Ureter (tissue), 1 donor: ENCODE data around the gene PCDHGA5. TPM values are rescaled to one million over a fixed set of nuclear protein-coding genes. Genes with fewer than 3 reads are reported as not detected.
A peak's percentile ranks its signal among the peaks of the same experiment; 100 is the strongest.
"Not testable (repeated sequence)": the region's sequence is repeated elsewhere in the genome, so short reads cannot be mapped to it uniquely, and the experiment has no call there.

ENCODE experiments used
- DNase-seq: peaks from one replicate; pipeline ENCODE4 v3.0.0-alpha.2; 2020; ENCODE audit warnings: low spot score
- total RNA-seq: library from RNA; stranded (reverse); gene quantifications from one replicate; pipeline ENCODE4 v1.2.4, GENCODE V29; 2023
- donor health status: DM: yes; HTN: yes; CAD: no.

PCDHGA5 gene
- 4.6 TPM for total RNA-seq

GRCh38 chr5:141363952-141364660 is at the start of gene PCDHGA5:
Gene PCDHGA5, plus strand, starts transcription at chr5:141364162. Its CDS starts 169 bp downstream, at chr5:141364331.
- no peak for DNase-seq

DNA sequence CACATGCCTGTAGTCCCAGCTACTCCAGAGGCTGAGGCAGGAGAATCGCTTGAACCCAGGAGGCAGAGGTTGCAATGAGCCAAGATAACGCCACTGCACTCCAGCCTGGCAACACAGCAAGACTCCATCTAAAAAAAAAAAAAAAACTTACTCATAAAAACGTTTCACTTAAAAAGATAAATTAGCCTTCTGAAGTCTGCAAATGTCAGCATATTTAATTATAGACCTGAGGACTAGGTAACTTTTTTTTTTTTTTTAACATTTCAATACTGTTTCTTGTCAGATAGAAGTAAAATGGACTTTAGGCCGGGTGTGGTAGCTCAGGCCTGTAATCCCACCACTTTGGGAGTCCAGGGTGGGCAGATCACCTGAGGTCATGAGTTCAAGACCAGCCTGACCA is 47.0 kb upstream of the PCDHGA5 start:
- DNase-seq, result not testable (repeated sequence)

DNA sequence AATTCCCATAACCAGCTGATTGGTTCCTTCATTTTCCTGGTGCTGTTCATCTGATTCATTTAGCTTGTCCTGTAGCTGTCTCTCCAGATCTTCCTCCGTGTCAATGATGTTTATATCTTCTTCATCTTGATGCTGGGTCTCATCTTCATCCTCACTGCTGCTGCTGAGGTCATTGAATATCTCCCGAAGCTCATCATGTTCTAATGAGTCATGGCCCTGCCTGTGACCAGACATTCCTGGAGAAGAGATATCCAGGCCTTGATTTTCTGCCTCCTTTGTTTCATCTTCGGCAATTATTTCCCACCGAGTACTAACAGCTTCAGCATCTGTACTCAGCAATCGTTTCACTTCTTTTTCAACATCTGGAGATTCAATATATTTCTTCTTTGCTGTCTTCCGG is 44.8 kb upstream of the PCDHGA5 start:
- DNase-seq, result no peak

DNA sequence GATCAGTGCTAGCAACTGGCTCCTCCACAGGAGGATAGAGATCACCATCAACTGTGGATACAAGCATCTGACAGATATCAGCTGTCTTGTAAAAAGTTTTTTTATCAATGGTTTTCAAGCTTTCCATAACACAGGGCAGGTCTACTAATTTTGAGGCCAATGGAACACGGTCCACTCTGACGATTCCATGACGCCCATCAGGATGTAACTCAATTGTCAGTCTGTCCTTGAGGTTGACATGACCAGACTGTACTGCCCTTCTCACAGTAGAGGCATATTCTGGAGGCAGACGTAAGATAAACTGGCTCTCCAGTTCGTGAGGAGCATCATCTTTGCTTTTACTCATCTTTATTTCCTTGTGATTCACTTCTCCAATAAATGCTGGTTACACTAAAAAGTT is 44.3 kb upstream of the PCDHGA5 start:
- no peak for DNase-seq

GRCh38 chr5:141320225-141321169 is 43.5 kb upstream of the PCDHGA5 start, which contains the start of gene TAF7:
Gene TAF7, minus strand, starts transcription at chr5:141320784. Its CDS starts 740 bp downstream, at chr5:141320044.
- DNase-seq, result peak; percentile 94

DNA sequence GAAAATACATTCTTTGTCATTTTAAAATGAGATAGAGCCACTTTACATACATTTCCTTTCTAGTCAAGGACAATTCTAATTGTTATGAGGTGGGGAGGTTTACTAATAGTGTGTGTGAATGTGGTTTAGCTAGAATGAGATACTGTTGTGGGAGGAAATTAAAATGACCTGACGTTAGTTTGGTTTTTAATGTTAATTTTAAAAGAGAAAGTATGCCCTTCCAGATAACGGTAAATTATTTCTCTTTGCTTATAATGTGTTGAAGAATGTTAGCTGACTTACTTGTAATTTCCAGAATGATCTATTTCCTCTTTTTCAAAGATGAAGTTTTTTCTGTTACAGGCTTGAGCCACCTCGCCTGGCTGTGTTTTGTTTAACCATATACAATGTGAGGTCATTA is 41.7 kb upstream of the PCDHGA5 start:
- no peak for DNase-seq

DNA sequence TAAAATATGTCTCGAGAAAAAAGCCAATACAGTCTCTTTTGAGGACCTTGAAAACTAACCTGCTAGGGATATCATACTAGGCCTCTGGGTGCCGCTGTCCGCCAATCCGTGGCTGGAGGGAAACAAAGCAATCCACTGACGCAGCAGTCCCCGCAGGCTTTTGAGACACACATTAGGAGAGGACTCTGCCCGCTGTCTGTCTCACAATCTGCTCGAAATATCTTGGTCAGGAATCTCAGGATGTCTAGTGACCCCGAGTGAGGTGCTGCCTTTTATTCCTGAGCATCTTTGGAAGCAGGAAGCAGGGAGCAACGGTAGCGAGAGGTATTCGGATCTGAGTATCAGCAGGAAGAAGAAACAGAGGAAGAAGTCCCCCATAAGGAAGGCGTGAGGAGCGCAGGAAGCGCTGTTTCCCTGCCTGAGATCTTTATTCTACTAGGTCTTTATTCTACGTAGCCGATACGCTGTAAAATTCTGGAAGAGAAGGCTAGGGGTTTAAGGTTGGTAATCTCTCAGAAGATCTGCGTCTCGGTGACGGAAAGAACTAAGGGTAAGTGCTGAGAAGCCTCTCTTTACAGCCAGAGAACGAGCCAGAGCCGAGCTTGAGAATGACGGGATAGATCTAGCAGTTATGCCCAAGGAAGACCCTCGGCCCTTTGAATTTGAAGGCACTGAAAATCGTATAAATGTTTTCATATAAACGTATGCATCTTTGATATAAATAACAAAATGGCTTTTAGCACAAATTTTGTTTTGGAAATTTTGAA is 37.7 kb upstream of the PCDHGA5 start:
- DNase-seq, result no peak

DNA sequence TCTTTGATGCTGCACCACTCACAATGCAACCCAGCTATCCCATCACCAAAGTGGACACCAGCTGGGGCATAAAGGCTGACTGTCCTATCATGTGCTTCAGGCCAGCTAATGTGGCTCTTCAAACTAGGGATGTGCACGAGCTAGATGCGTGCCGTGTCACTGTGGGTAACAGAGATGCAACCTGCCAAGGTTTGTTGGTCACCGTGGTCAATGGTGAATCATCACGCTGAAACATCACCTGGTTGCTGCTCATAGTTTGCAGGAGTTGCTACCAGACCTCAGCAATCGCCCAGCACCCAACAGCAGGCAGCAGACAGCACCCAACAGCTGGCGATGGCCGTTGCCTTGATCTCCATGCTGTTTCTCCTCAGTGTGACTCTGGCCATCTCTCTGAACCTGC is 35.7 kb upstream of the PCDHGA5 start:
- no peak for DNase-seq

- DNase-seq, result no peak
These were observed 33.5 kb upstream of the PCDHGA5 start, which contains the start of gene PCDHGA1 for GRCh38 chr5:141330299-141331080. Gene PCDHGA1, plus strand, starts transcription at chr5:141330514.

- DNase-seq, result not testable (repeated sequence)
These were observed 31.4 kb upstream of the PCDHGA5 start for GRCh38 chr5:141332571-141332970.

DNA sequence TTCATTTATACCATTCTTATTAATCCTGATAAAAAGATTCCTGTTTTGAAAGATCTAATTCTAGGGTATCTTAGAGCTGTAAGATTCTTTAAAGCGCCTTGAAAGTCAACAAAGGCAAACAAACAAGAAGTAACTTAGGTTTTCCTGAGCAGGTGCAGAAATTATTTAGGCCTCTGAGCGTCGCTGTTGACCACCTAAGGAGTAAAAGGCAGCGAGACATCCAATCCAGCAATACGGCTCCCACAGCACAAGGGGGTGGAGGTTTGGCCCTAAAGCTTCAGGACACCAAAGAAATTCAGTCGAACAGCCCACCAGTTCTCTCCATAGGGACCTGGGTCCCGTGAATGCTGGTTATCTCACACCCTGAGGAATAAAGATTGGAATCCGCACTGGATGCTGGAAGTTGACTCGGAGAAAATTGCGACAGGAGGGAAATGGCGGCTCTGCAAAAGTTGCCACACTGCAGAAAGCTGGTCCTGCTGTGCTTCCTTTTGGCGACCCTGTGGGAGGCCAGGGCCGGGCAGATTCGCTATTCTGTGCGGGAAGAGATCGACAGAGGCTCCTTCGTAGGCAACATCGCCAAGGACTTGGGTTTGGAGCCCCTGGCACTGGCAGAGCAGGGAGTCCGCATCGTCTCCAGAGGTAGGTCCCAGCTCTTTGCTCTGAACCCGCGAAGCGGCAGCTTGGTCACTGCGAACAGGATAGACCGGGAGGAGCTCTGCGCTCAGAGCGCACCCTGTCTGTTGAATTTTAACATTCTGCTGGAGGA is 25.2 kb upstream of the PCDHGA5 start, which contains the start of gene PCDHGA2:
Gene PCDHGA2 (plus strand): TSS at position 223 of the 769 bp plus-strand sequence.
- DNase-seq, result no peak

DNA sequence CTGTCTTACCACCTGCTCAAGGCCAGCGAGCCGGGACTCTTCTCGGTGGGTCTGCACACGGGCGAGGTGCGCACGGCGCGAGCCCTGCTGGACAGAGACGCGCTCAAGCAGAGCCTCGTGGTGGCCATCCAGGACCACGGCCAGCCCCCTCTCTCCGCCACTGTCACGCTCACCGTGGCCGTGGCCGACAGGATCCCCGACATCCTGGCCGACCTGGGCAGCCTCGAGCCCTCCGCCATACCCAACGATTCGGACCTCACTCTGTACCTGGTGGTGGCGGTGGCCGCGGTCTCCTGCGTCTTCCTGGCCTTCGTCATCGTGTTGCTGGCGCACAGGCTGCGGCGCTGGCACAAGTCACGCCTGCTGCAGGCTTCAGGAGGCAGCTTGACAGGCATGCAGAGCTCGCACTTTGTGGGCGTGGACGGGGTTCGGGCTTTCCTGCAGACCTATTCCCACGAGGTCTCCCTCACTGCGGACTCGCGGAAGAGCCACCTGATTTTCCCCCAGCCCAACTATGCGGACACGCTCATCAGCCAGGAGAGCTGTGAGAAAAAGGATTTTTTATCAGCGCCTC is 23.1 kb upstream of the PCDHGA5 start:
- not testable (repeated sequence) for DNase-seq

GRCh38 chr5:141342773-141343172 is 21.2 kb upstream of the PCDHGA5 start:
- no peak for DNase-seq

DNA sequence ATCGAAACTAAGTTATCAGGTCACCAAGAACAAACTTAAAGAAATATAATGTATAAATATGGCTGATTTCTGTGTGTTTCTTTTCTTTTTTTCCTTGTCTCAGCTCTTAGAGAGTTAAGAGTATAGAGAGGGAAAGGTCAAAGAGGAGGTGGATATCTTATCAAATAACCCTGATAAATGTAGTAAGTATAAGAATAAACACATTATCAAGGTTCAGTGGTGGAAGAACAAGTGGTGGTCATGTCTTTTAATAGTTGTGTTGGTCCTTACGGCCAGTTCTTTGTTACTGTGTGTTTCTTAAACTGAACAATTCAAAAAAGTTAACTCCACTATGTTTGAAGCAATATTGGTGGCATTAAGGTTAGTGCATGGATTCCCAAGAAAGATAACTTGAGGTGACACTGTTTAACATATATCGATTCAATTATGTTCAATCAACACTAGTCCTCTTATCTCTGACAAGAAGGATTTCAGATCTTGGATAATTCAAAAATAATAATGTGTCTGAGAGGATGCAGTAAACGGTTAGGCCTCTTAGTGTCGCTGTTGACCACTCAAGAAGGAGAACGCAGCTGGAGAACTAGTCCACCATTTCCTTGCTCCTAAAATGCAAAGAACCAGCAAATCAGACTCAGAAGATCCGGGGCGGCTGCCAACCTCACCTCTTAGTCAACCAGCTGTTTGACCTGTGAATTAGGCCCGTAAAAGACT is 20.6 kb upstream of the PCDHGA5 start, which contains the start of gene PCDHGA3:
Gene PCDHGA3 (plus strand): TSS at position 588 of the 711 bp plus-strand sequence. CDS start 205 bp downstream, outside the sequence.
- DNase-seq, result no peak

DNA sequence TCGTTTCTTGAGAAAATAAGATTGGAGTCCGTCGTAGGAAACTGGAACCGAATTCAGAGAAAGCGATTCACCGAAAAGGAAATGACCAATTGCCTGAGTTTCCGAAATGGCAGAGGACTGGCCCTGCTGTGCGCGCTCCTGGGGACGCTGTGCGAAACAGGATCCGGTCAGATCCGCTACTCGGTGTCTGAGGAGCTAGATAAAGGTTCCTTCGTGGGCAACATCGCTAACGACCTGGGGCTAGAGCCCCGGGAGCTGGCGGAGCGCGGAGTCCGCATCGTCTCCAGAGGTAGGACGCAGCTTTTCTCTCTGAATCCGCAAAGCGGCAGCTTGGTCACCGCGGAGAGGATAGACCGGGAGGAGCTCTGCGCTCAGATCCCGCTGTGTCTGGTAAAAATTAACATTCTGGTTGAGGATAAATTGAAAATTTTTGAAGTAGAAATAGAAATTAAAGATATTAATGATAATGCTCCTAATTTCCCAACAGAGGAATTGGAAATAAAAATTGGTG is 20.0 kb upstream of the PCDHGA5 start:
- no peak for DNase-seq

- DNase-seq, result no peak
These were observed 18.6 kb upstream of the PCDHGA5 start for GRCh38 chr5:141345327-141345726.

GRCh38 chr5:141346017-141346416 is 17.9 kb upstream of the PCDHGA5 start:
- DNase-seq, result not testable (repeated sequence)

DNA sequence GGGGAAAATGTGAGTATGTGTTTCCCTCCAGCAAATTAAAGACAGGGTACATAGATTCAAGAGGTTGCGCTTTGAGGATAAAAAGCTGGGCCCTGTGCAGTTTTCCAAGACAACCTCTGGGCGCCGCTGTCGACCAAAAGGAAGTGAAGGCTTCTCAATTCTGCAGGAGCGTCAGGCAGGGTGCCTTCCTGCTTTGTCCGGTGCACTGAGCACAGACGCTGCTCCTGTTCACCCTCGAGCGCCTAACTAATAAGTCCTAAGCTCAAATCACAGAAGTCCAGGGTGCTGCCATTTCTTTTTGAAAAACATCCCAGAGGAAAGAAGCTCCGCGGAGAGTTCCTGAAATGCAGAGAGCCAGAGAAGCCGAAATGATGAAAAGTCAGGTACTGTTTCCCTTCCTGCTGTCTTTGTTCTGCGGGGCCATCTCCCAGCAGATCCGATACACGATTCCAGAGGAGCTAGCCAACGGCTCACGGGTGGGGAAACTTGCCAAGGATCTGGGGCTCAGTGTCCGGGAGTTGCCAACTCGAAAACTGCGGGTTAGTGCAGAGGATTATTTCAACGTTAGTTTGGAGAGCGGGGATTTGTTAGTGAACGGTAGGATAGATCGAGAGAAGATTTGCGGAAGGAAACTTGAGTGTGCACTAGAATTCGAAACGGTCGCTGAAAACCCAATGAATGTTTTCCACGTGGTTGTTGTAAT is 13.9 kb upstream of the PCDHGA5 start, which contains the start of gene PCDHGB1:
Gene PCDHGB1 (plus strand): TSS at position 183 of the 703 bp plus-strand sequence. CDS start 162 bp downstream, at position 345.
- DNase-seq, result no peak
